ENCODE data around the gene ADNP2.

DNA sequence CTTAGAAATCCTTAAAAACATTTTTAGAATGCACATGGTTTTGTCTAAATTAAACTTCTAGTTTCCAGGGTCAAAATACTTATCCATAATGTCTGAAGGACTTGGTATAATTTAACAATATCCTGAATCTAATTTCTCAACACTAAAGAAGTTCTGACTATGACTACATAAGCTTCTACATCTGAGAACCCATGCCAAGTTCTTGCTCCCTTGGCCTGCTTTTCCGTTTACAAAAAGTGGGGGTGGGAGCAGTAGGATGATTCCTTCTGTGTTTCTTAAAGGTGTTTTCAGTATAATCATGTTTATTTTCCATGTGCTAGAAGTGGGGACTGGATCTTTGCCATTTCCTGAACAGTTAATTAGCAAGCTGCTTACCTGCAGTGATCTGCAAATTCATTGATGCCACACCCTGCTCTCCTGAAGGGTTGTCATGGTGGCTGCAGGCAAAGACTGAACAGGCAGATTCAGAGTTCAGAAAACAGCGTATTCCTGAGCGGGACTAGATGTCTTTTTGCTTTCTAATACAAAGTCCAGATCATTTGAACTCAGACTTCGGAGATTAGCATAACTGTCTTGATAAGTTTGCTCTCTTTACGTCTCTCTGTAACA is 36.2 kb downstream of the ADNP2 start:
- TF ChIP-seq, protein P1, sequence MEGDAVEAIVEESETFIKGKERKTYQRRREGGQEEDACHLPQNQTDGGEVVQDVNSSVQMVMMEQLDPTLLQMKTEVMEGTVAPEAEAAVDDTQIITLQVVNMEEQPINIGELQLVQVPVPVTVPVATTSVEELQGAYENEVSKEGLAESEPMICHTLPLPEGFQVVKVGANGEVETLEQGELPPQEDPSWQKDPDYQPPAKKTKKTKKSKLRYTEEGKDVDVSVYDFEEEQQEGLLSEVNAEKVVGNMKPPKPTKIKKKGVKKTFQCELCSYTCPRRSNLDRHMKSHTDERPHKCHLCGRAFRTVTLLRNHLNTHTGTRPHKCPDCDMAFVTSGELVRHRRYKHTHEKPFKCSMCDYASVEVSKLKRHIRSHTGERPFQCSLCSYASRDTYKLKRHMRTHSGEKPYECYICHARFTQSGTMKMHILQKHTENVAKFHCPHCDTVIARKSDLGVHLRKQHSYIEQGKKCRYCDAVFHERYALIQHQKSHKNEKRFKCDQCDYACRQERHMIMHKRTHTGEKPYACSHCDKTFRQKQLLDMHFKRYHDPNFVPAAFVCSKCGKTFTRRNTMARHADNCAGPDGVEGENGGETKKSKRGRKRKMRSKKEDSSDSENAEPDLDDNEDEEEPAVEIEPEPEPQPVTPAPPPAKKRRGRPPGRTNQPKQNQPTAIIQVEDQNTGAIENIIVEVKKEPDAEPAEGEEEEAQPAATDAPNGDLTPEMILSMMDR (IDR thresholded peaks at IDR 0.05), result no peak
- TF ChIP-seq EZH2 (IDR thresholded peaks at IDR 0.05; ENCODE audit: borderline replicate concordance, insufficient read depth, low read depth, low read length, poor library complexity, severe bottlenecking), result no peak

Measured in B cell (primary cell).